Measurements from ENCODE around the gene NAPG. TPM values are rescaled to one million over a fixed set of nuclear protein-coding genes. Genes with fewer than 3 reads are reported as not detected.

Gene NAPG
- total and polyA plus RNA-seq, 2 donors (not counting 3 experiments of a cell fraction or from before 2014, with no cell fraction given): 10.8 to 34.1 TPM

GRCh38 chr18:10486362-10486761, 39.5 kb upstream of the NAPG start:
- H3K9ac ChIP-seq (replicated peaks; ENCODE audit: extremely low read depth, insufficient read depth, low read length): no peak overlapping the region
- FAIRE-seq: no peak
- BruUV-seq (replicated peaks): no TSS peak
- no peak for DNase-seq (ENCODE audit: low read depth, low spot score)
- H3K27ac ChIP-seq (ENCODE audit: insufficient read depth, low read depth, low read length): no peak overlapping the region
- H3K27me3 ChIP-seq (ENCODE audit: control insufficient read depth in 2 of 2, insufficient read depth in 2 of 2, low read length in 2 of 2): peaks cover 1 to 2% of the 10 kb centered on the region in 2 experiments
- no peaks in the 10 kb centered on the region for H4K20me1 ChIP-seq (replicated peaks; ENCODE audit: control insufficient read depth, extremely low read depth, insufficient read depth, low read length)
- TF ChIP-seq GATA2 (IDR thresholded peaks at IDR 0.05; ENCODE audit: insufficient read depth, insufficient read length, low read depth, low read length) (no peak), POLR2A (IDR thresholded peaks at IDR 0.05; ENCODE audit: low read depth, low read length) (no peak), POLR2AphosphoS5 (IDR thresholded peaks at IDR 0.05; ENCODE audit: insufficient read depth, low read depth, low read length) (no peak)
- TF ChIP-seq, protein P1, sequence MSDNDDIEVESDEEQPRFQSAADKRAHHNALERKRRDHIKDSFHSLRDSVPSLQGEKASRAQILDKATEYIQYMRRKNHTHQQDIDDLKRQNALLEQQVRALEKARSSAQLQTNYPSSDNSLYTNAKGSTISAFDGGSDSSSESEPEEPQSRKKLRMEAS (IDR thresholded peaks at IDR 0.05; ENCODE audit: insufficient read depth, insufficient read length): no peak
- ChIA-PET POLR2A (interaction anchor here (0.6 kb wide), 1 partner anchor 322 kb away, joined by 8 read pairs; no protein-coding TSS in a partner anchor), CTCF (no interaction called here)
- H3K4me3 ChIP-seq (replicated peaks in 1 of 3; ENCODE audit: insufficient read depth in 1 of 3, low read depth in 1 of 3, low read length in 3 of 3): no peak overlapping the region
- no peak overlapping the region for H3K4me2 ChIP-seq (ENCODE audit: insufficient read depth, low read length)
- dilution Hi-C loops (cut with MboI; ENCODE audit: extremely low pct_ligation_motif_present, low sequenced_read_pairs): no loop called here
- H3K9me1 ChIP-seq (replicated peaks; ENCODE audit: control insufficient read depth, extremely low read depth, insufficient read depth, low read length): no peaks in the 10 kb centered on the region
- no peaks in the 10 kb centered on the region for H3K9me3 ChIP-seq (replicated peaks; ENCODE audit: control insufficient read depth, insufficient read depth, low read length)
- intact Hi-C loops (cut with micrococcal nuclease): no loop called here
- H3K79me2 ChIP-seq (ENCODE audit: control insufficient read depth, insufficient read depth, low read length): no peaks in the 10 kb centered on the region
- no peaks in the 10 kb centered on the region for H3K36me3 ChIP-seq (ENCODE audit: control insufficient read depth in 2 of 2, extremely low read depth in 1 of 2, insufficient read depth in 2 of 2, low read length in 2 of 2)
- H2AFZ ChIP-seq (ENCODE audit: low read depth, low read length): no peak overlapping the region
- no peaks in the 10 kb centered on the region for H3K4me1 ChIP-seq (ENCODE audit: control insufficient read depth, extremely low read depth, insufficient read depth, low read length)

- ChIA-PET POLR2A (no interaction called here), CTCF (no interaction called here)
- Histone ChIP-seq H3K27me3 (ENCODE audit: control insufficient read depth in 2 of 2, insufficient read depth in 2 of 2, low read length in 2 of 2) (peaks cover 1 to 2% of the 10 kb centered on the region in 2 experiments), H3K9me1 (replicated peaks; ENCODE audit: control insufficient read depth, extremely low read depth, insufficient read depth, low read length) (no peaks in the 10 kb centered on the region), H3K36me3 (ENCODE audit: control insufficient read depth in 2 of 2, extremely low read depth in 1 of 2, insufficient read depth in 2 of 2, low read length in 2 of 2) (no peaks in the 10 kb centered on the region), H3K9ac (replicated peaks; ENCODE audit: extremely low read depth, insufficient read depth, low read length) (no peak overlapping the region), H3K27ac (ENCODE audit: insufficient read depth, low read depth, low read length) (no peak overlapping the region), H3K79me2 (ENCODE audit: control insufficient read depth, insufficient read depth, low read length) (no peaks in the 10 kb centered on the region), H3K4me3 (replicated peaks in 1 of 3; ENCODE audit: insufficient read depth in 1 of 3, low read depth in 1 of 3, low read length in 3 of 3) (no peak overlapping the region), H4K20me1 (replicated peaks; ENCODE audit: control insufficient read depth, extremely low read depth, insufficient read depth, low read length) (no peaks in the 10 kb centered on the region), H3K4me2 (ENCODE audit: insufficient read depth, low read length) (no peak overlapping the region), H3K4me1 (ENCODE audit: control insufficient read depth, extremely low read depth, insufficient read depth, low read length) (no peaks in the 10 kb centered on the region), H2AFZ (ENCODE audit: low read depth, low read length) (no peak overlapping the region), H3K9me3 (replicated peaks; ENCODE audit: control insufficient read depth, insufficient read depth, low read length) (no peaks in the 10 kb centered on the region)
- intact Hi-C loops (cut with micrococcal nuclease): no loop called here
- TF ChIP-seq GATA2 (IDR thresholded peaks at IDR 0.05; ENCODE audit: insufficient read depth, insufficient read length, low read depth, low read length) (no peak), JUN (IDR thresholded peaks at IDR 0.05; ENCODE audit: borderline replicate concordance, insufficient read depth, insufficient read length, low read depth) (no peak), EZH2 (IDR thresholded peaks at IDR 0.05; ENCODE audit: borderline replicate concordance, low read depth, low read length, severe bottlenecking) (no peak), MYC (IDR thresholded peaks at IDR 0.05; ENCODE audit: low read depth, low read length) (no peak), FOS (IDR thresholded peaks at IDR 0.05; ENCODE audit: borderline replicate concordance, insufficient read depth, low read length) (no peak)
- TF ChIP-seq, protein P1 (IDR thresholded peaks at IDR 0.05; ENCODE audit: insufficient read depth, insufficient read length): no peak
- dilution Hi-C loops (cut with MboI; ENCODE audit: extremely low pct_ligation_motif_present, low sequenced_read_pairs): no loop called here
- no TSS peak for BruUV-seq (replicated peaks)
- DNase-seq (ENCODE audit: low read depth, low spot score) (no peak), FAIRE-seq (no peak)
Measured at GRCh38 chr18:10487154-10487553, 38.7 kb upstream of the NAPG start.
